ENCODE measurements around the gene CRLF3.
"Not testable (repeated sequence)": the region's sequence is repeated elsewhere in the genome, so short reads cannot be mapped to it uniquely, and the experiment has no call there.

Gene CRLF3

DNA sequence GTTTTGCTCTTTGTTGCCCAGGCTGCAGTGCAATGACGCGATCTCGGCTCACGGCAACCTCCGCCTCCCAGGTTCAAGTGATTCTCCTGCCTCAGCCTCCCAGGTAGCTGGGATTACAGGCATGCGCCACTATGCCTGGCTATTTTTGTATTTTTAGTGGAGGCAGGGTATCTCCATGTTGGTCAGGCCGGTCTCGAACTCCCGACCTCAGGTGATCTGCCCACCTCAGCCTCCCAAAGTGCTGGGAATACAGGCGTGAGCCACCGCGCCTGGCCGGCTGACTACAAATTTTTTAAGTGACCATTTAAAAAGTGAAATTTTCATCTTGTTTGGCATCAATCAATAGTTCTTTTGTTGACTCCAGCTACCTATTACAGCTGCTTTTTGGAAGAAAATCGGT, 90.3 kb downstream of the CRLF3 start:
- not testable (repeated sequence) for DNase-seq

Data from GF-D8 (cell line).